ENCODE data around the gene TMEM271.

TMEM271 gene

DNA sequence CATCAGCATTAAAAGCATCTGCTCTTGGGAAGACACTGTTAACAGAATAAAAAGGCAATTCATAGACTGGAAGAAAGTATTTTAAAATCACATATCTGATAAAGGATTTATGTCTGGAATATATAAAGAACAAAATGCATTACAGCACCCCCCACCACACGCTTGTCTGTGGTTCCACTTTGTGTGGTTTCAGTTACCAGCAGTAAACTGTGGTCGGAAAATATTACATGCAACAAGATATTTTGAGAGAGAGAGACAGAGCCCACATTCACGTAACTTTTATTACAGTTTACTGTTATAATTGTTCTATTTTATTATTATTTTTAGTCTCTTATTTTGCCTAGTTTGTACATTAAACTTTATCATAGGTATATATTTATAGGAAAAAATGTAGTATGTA, 28.0 kb upstream of the TMEM271 start:
- DNase-seq = no peak
- H3K36me3 ChIP-seq = no peaks in the 10 kb centered on the region
- H3K9me3 ChIP-seq (ENCODE audit: severe bottlenecking) = no peaks in the 10 kb centered on the region
- H3K27ac ChIP-seq = no peak overlapping the region
- TF ChIP-seq, protein P1, sequence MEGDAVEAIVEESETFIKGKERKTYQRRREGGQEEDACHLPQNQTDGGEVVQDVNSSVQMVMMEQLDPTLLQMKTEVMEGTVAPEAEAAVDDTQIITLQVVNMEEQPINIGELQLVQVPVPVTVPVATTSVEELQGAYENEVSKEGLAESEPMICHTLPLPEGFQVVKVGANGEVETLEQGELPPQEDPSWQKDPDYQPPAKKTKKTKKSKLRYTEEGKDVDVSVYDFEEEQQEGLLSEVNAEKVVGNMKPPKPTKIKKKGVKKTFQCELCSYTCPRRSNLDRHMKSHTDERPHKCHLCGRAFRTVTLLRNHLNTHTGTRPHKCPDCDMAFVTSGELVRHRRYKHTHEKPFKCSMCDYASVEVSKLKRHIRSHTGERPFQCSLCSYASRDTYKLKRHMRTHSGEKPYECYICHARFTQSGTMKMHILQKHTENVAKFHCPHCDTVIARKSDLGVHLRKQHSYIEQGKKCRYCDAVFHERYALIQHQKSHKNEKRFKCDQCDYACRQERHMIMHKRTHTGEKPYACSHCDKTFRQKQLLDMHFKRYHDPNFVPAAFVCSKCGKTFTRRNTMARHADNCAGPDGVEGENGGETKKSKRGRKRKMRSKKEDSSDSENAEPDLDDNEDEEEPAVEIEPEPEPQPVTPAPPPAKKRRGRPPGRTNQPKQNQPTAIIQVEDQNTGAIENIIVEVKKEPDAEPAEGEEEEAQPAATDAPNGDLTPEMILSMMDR (IDR thresholded peaks at IDR 0.05; ENCODE audit: low read depth, low read length) = no peak
- H3K4me3 ChIP-seq (ENCODE audit: low read depth, low read length) = no peak overlapping the region
- H3K27me3 ChIP-seq (ENCODE audit: insufficient read depth, low read depth, severe bottlenecking) = no peaks in the 10 kb centered on the region

DNA sequence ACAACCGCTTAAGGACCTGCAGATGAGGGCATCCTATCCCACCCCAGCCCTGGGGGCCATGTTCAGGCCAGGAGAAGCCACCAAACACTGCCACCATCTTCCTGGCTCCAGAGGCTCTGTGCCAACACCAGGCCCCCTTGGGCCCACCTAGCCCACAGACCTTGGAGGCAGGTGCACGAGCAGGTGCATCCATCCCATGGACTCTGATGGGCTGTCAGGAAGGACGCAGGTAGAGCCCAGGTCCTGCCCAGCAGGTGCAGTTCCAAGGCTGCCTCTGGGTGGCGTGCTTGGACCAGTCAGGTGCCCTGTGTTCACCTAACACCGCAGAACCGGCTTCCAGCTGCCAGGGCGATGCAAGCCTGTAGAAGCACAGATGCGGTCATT, 26.5 kb upstream of the TMEM271 start:
- Histone ChIP-seq H3K27ac (no peak overlapping the region), H3K9me3 (ENCODE audit: severe bottlenecking) (no peaks in the 10 kb centered on the region), H3K27me3 (ENCODE audit: insufficient read depth, low read depth, severe bottlenecking) (no peaks in the 10 kb centered on the region), H3K36me3 (no peaks in the 10 kb centered on the region), H3K4me3 (ENCODE audit: low read depth, low read length) (no peak overlapping the region)
- TF ChIP-seq, protein P1 (IDR thresholded peaks at IDR 0.05; ENCODE audit: low read depth, low read length) = peak; percentile 100
- peak; percentile 96 for DNase-seq

DNA sequence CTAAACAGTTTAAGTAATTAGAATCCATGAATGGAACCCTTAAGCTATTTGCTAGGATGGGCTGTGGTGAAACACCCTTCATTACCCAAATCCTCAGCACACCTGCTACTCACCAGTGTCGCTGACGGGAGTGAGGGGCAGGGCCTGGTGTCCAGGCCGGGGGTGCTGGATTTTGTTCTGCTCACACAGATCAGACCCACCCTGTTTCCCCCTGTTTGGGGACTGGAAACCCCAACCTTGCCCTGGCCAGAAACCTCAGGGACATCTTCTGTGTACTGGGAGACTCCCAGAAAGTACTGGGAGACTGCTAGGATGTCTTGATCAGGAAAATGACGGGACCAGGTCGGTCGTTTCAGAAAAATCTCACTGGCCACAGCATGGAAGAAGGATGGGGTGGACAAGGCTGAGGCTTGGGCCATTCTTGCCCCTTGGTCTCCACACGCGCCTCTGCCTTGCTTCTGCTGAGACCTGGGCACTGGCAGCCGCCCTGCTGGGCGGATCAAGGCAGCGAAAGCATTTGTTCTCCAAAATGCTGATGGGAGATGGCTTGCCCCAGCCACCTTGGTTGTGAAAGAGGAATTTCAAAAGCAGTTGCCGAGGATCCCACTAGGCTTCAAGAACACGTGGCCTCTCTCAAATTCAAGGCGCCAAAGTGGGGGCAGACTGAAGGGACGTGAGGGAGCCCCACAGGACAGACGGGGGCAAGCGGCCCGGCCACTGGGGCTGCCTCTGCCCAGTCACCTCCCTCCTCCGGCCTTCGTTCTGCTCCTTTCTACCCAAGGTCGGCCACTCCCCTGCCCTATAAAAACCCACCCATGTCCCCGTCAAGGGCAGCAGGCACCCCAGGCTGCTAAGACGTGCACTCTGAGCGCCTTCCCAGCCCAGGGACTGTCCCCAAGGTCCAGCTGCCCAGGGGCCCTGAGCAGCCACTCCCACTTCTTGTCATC, 25.8 kb upstream of the TMEM271 start:
- H3K36me3 ChIP-seq = no peaks in the 10 kb centered on the region
- no peaks in the 10 kb centered on the region for H3K27me3 ChIP-seq (ENCODE audit: insufficient read depth, low read depth, severe bottlenecking)
- TF ChIP-seq, protein P1 (IDR thresholded peaks at IDR 0.05; ENCODE audit: low read depth, low read length) = no peak
- no peaks in the 10 kb centered on the region for H3K9me3 ChIP-seq (ENCODE audit: severe bottlenecking)
- H3K4me3 ChIP-seq (ENCODE audit: low read depth, low read length) = no peak overlapping the region
- DNase-seq = no peak
- no peak overlapping the region for H3K27ac ChIP-seq

DNA sequence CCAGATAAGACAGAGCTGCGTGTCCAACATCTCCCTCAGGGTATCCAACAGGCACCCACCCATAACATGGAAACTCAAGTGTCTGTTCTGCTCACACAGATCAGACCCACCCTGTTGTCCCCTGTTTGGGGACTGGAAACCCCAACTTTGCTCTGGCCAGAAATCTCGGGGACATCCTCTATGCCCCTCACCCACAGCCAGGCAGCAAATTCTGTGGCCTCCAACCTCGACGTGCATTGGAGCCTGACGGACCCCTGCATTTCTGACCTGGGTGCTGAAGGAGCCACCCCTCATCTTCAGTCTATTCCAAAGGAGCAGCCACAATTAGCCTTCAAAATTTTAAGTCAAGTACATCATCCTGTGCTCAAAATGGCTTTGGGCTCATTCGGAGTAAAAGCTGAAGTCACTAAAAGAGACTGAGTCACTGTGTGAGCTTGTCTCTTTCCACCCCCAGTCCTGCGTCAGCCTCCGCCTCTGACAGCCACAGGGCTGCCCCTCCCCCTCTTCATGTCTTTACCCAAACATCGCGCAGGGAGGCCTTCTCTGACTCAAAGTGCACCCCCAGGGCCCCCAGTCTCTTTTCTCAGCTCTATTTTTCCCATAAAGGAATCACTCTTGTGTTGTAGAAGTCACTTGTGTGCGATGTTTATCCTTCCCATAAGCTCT, 24.9 kb upstream of the TMEM271 start:
- Histone ChIP-seq H3K27me3 (ENCODE audit: insufficient read depth, low read depth, severe bottlenecking) (no peaks in the 10 kb centered on the region), H3K4me3 (ENCODE audit: low read depth, low read length) (no peak overlapping the region), H3K36me3 (no peaks in the 10 kb centered on the region), H3K27ac (no peak overlapping the region), H3K9me3 (ENCODE audit: severe bottlenecking) (no peaks in the 10 kb centered on the region)
- TF ChIP-seq, protein P1 (IDR thresholded peaks at IDR 0.05; ENCODE audit: low read depth, low read length) = no peak
- DNase-seq = no peak

- Histone ChIP-seq H3K27me3 (ENCODE audit: insufficient read depth, low read depth, severe bottlenecking) (no peaks in the 10 kb centered on the region), H3K4me3 (ENCODE audit: low read depth, low read length) (no peak overlapping the region), H3K36me3 (no peaks in the 10 kb centered on the region), H3K27ac (no peak overlapping the region), H3K9me3 (ENCODE audit: severe bottlenecking) (no peaks in the 10 kb centered on the region)
- TF ChIP-seq, protein P1 (IDR thresholded peaks at IDR 0.05; ENCODE audit: low read depth, low read length) = no peak
- DNase-seq = no peak
These were observed 24.1 kb upstream of the TMEM271 start for GRCh38 chr4:600166-600565.
